CD4-positive, alpha-beta T cell (primary cell): ENCODE data around the gene CPZ. TPM values are rescaled to one million over a fixed set of nuclear protein-coding genes. Genes with fewer than 3 reads are reported as not detected.

ENCODE experiments used
- ATAC-seq: fragments of 200-7000 bp; cut with Tn5 transposase; one replicate; pipeline ENCODE4 v1.10.0; 2022; ENCODE audit warnings: mild to moderate bottlenecking; ENCODE audit not compliant: poor library complexity
- CTCF ChIA-PET: fragments of 350-600 bp; sonication (Branson Sonifier 250); formaldehyde crosslinking; loops from one replicate; lab custom pipeline; 2021; ENCODE audit warnings: antibody characterized with exemption, inconsistent platforms; lab: Charles Lee
- POLR2A ChIA-PET: fragments of 350-600 bp; sonication (Branson Sonifier 250); formaldehyde crosslinking; loops from one replicate; lab custom pipeline; 2021; ENCODE audit warnings: antibody characterized with exemption, inconsistent platforms; lab: Charles Lee
- DNase-seq, 14 experiments: peaks; one replicate each; pipeline ENCODE4 v3.0.0-alpha.2; 2013 to 2020; ENCODE audit warnings: mixed read lengths in 2 of 14
- H3K27ac ChIP-seq, 2 donors: one replicate each; pipeline versions ENCODE4 v1.5.1 to v1.7.0; 2013; ENCODE audit warnings: low read length in 2 of 2, low read depth in 1 of 2, mild to moderate bottlenecking in 1 of 2
- H3K27me3 ChIP-seq, 2 experiments: 1 replicate in 1 of 2; 2 replicates in 1 of 2; pipeline versions ENCODE4 v1.6.1 to v1.7.0; 2013; ENCODE audit warnings: low read length in 2 of 2, control low read depth in 1 of 2, mild to moderate bottlenecking in 1 of 2, moderate library complexity in 1 of 2; ENCODE audit not compliant: insufficient read depth in 2 of 2, control insufficient read depth in 1 of 2
- H3K36me3 ChIP-seq: one replicate; pipeline ENCODE4 v1.6.1; 2013; ENCODE audit warnings: low read length, control low read depth; ENCODE audit not compliant: insufficient read depth
- H3K4me1 ChIP-seq: one replicate; pipeline ENCODE4 v1.6.1; 2013; ENCODE audit warnings: low read length, control low read depth; ENCODE audit not compliant: insufficient read depth
- H3K4me3 ChIP-seq: one replicate; pipeline ENCODE4 v1.5.1; 2013; ENCODE audit warnings: mild to moderate bottlenecking, low read length, moderate library complexity
- H3K9me3 ChIP-seq, 2 experiments: 1 replicate in 1 of 2; 2 replicates in 1 of 2; pipeline versions ENCODE4 v1.6.1 to v1.7.0; 2013; ENCODE audit warnings: low read length in 2 of 2, mild to moderate bottlenecking in 2 of 2, control low read depth in 1 of 2, moderate library complexity in 1 of 2; ENCODE audit not compliant: control insufficient read depth in 1 of 2, insufficient read depth in 1 of 2
- H3K27ac Mint-ChIP-seq: one replicate; pipeline ENCODE4 v1.8.0; 2020; ENCODE audit warnings: mixed read lengths
- H3K27me3 Mint-ChIP-seq: one replicate; pipeline ENCODE4 v1.8.0; 2021; ENCODE audit warnings: mixed read lengths
- H3K36me3 Mint-ChIP-seq: one replicate; pipeline ENCODE4 v1.8.0; 2021; ENCODE audit warnings: low read depth, mixed read lengths
- H3K4me1 Mint-ChIP-seq: one replicate; pipeline ENCODE4 v1.8.0; 2021; ENCODE audit warnings: low read depth, mixed read lengths
- H3K4me3 Mint-ChIP-seq: one replicate; pipeline ENCODE4 v1.8.0; 2020; ENCODE audit warnings: mild to moderate bottlenecking, mixed read lengths
- H3K9me3 Mint-ChIP-seq: one replicate; pipeline ENCODE4 v1.8.0; 2020; ENCODE audit warnings: mixed read lengths
- CTCF ChIP-seq: fragments of 200-600 bp; IDR thresholded peaks from one replicate; pipeline ENCODE4 v1.8.0; 2022; ENCODE audit warnings: antibody characterized with exemption, mild to moderate bottlenecking
- intact Hi-C, 2 experiments: fragments of 100-400 bp; cut with DNase I in 1 of 2; cut with micrococcal nuclease in 1 of 2; formaldehyde crosslinking; loops; one replicate each; pipeline versions ENCODE4 v1.15.1 to v1.9.0; 2023 to 2025; cut with DNase I, micrococcal nuclease
- total RNA-seq, 174 experiments: library from RNA in 2 of 174; stranded (reverse) in 2 of 174; gene quantifications; one replicate each; pipeline ENCODE4 v1.2.3 and lab custom pipeline; 2021 to 2026

CPZ gene
- total RNA-seq, 2 experiments from 2014 or later: not detected

- TF ChIP-seq CTCF: no peak
- POLR2A ChIA-PET: no interaction called here
- CTCF ChIA-PET: no interaction called here
- DNase-seq (no peak), ATAC-seq (no peak)
- Histone ChIP-seq H3K36me3 (no peaks in the 10 kb centered on the region), H3K4me3 (no peak overlapping the region), H3K27me3 (peaks cover 20 to 39% of the 10 kb centered on the region in 2 experiments), H3K27ac (no peak overlapping the region), H3K9me3 (peaks cover 0 to 23% of the 10 kb centered on the region in 2 experiments), H3K4me1 (no peaks in the 10 kb centered on the region)
- H3K27ac Mint-ChIP-seq: no peak overlapping the region
- H3K36me3 Mint-ChIP-seq: no peaks in the 10 kb centered on the region
- H3K4me3 Mint-ChIP-seq: no peak overlapping the region
- no peaks in the 10 kb centered on the region for H3K4me1 Mint-ChIP-seq
- peaks cover 32% of the 10 kb centered on the region for H3K27me3 Mint-ChIP-seq
- intact Hi-C loops: loop anchor here (5.0 to 10.0 kb wide), 2 partner anchors 351 to 418 kb away; no protein-coding TSS in a partner anchor
- H3K9me3 Mint-ChIP-seq: no peaks in the 10 kb centered on the region
Measured at GRCh38 chr4:8595237-8596087, 2.9 kb downstream of the CPZ start.

- ChIA-PET CTCF (no interaction called here), POLR2A (no interaction called here)
- no peak for DNase-seq
- H3K4me3 Mint-ChIP-seq: no peak overlapping the region
- no peak for TF ChIP-seq CTCF
- Histone ChIP-seq H3K27me3 (peaks cover 16 to 24% of the 10 kb centered on the region in 2 experiments), H3K27ac (no peak overlapping the region), H3K9me3 (peaks cover 0 to 22% of the 10 kb centered on the region in 2 experiments), H3K36me3 (no peaks in the 10 kb centered on the region), H3K4me1 (no peaks in the 10 kb centered on the region), H3K4me3 (no peak overlapping the region)
- ATAC-seq: no peak
- H3K4me1 Mint-ChIP-seq: no peaks in the 10 kb centered on the region
- no peaks in the 10 kb centered on the region for H3K9me3 Mint-ChIP-seq
- no peak overlapping the region for H3K27ac Mint-ChIP-seq
- intact Hi-C loops: loop anchor here (5.0 to 10.0 kb wide), 2 partner anchors 352 to 420 kb away; no protein-coding TSS in a partner anchor
- H3K36me3 Mint-ChIP-seq: no peaks in the 10 kb centered on the region
- peaks cover 19% of the 10 kb centered on the region for H3K27me3 Mint-ChIP-seq
Measured at GRCh38 chr4:8596891-8597290, 4.3 kb downstream of the CPZ start.

GRCh38 chr4:8597319-8597718 lies 4.8 kb downstream of the CPZ start:
- Mint-ChIP-seq H3K4me3 (no peak overlapping the region), H3K36me3 (no peaks in the 10 kb centered on the region), H3K9me3 (no peaks in the 10 kb centered on the region), H3K27me3 (peaks cover 18% of the 10 kb centered on the region), H3K27ac (no peak overlapping the region), H3K4me1 (no peaks in the 10 kb centered on the region)
- H3K27me3 ChIP-seq: peaks cover 14 to 20% of the 10 kb centered on the region in 2 experiments
- DNase-seq: no peak
- intact Hi-C loops: loop anchor here (5.0 to 10.0 kb wide), 2 partner anchors 353 to 420 kb away; no protein-coding TSS in a partner anchor
- H3K4me1 ChIP-seq: no peaks in the 10 kb centered on the region
- H3K36me3 ChIP-seq: no peaks in the 10 kb centered on the region
- TF ChIP-seq CTCF: no peak
- H3K27ac ChIP-seq: no peak overlapping the region
- ATAC-seq: no peak
- POLR2A ChIA-PET: no interaction called here
- H3K9me3 ChIP-seq: peaks cover 0 to 25% of the 10 kb centered on the region in 2 experiments
- no peak overlapping the region for H3K4me3 ChIP-seq
- CTCF ChIA-PET: no interaction called here
